HepG2 (cell line): ENCODE data around the gene JAZF1.

Experiments
- CCAR2 ChIP-seq: fragments of 200-400 bp; formaldehyde crosslinking; optimal IDR thresholded peaks from 2 replicates; pipeline ENCODE3; 2018; ENCODE audit warnings: low read depth, mild to moderate bottlenecking, low read length, moderate library complexity
- PATZ1 ChIP-seq: sonication (generic); formaldehyde crosslinking; IDR thresholded peaks from 2 replicates; pipeline ENCODE4 v1.4.0; 2020; ENCODE audit warnings: missing genetic modification reagents
- SIN3B ChIP-seq: fragments of 150-350 bp; IDR thresholded peaks from 2 replicates; pipeline ENCODE4 v1.6.1; 2014; ENCODE audit warnings: low read length
- ZNF567 ChIP-seq: sonication (generic); formaldehyde crosslinking; IDR thresholded peaks from 2 replicates; pipeline ENCODE4 v1.8.1; 2023; ENCODE audit warnings: mild to moderate bottlenecking, missing genetic modification reagents, borderline replicate concordance
- TF ChIP-seq, protein P1 (sequence below): sonication (generic); IDR thresholded peaks from 2 replicates; pipeline ENCODE4 v1.6.1; 2016; ENCODE audit warnings: low read depth, borderline replicate concordance

GRCh38 chr7:28182071-28182471 lies 1.5 kb upstream of the JAZF1 start:
- TF ChIP-seq, protein P1, sequence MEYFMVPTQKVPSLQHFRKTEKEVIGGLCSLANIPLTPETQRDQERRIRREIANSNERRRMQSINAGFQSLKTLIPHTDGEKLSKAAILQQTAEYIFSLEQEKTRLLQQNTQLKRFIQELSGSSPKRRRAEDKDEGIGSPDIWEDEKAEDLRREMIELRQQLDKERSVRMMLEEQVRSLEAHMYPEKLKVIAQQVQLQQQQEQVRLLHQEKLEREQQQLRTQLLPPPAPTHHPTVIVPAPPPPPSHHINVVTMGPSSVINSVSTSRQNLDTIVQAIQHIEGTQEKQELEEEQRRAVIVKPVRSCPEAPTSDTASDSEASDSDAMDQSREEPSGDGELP = no peak
- no peak for TF ChIP-seq SIN3B
- TF ChIP-seq PATZ1 (CRISPR knock-in tag) = no peak
- no peak for TF ChIP-seq ZNF567 (CRISPR knock-in tag)
- no peak for TF ChIP-seq CCAR2
